GM21619 (cell line): Measurements from ENCODE around the gene AATF.

Source experiments
- ATAC-seq: cut with Tn5 transposase; IDR thresholded peaks from one replicate; pipeline ENCODE4 v1.9.1; 2021; ENCODE audit not compliant: unreplicated experiment

The AATF gene

GRCh38 chr17:36977568-36977967, 28.8 kb downstream of the AATF start:
- no peak for ATAC-seq

- ATAC-seq = no peak
These were observed 30.2 kb downstream of the AATF start for GRCh38 chr17:36978810-36979564.

GRCh38 chr17:36979565-36979941, 30.8 kb downstream of the AATF start:
- no peak for ATAC-seq

GRCh38 chr17:36980280-36980761, 31.6 kb downstream of the AATF start:
- ATAC-seq = no peak

- no peak for ATAC-seq
These were observed 34.9 kb downstream of the AATF start for GRCh38 chr17:36983618-36984017.

GRCh38 chr17:36989173-36989572, 40.4 kb downstream of the AATF start:
- ATAC-seq = no peak

- ATAC-seq = no peak
These were observed 43.9 kb downstream of the AATF start for GRCh38 chr17:36992701-36993100.

GRCh38 chr17:36993227-36993626, 44.5 kb downstream of the AATF start:
- ATAC-seq = no peak

GRCh38 chr17:36994438-36994837, 45.7 kb downstream of the AATF start:
- ATAC-seq = no peak

- ATAC-seq = no peak
These were observed 50.7 kb downstream of the AATF start for GRCh38 chr17:36999471-36999870.

GRCh38 chr17:37016780-37017179, 68.0 kb downstream of the AATF start:
- ATAC-seq = no peak

- no peak for ATAC-seq
These were observed 68.7 kb downstream of the AATF start for GRCh38 chr17:37017404-37017803.

- no peak for ATAC-seq
These were observed 70.5 kb downstream of the AATF start for GRCh38 chr17:37019117-37019740.

GRCh38 chr17:37019741-37020129, 71.0 kb downstream of the AATF start:
- ATAC-seq = no peak

GRCh38 chr17:37024181-37024637, 75.5 kb downstream of the AATF start:
- ATAC-seq = no peak

- no peak for ATAC-seq
These were observed 76.5 kb downstream of the AATF start for GRCh38 chr17:37025238-37025637.

- peak; percentile 45 for ATAC-seq
These were observed 77.2 kb downstream of the AATF start for GRCh38 chr17:37025847-37026530.

- ATAC-seq = no peak
These were observed 77.7 kb downstream of the AATF start for GRCh38 chr17:37026531-37026869.

GRCh38 chr17:37028040-37028439, 79.3 kb downstream of the AATF start:
- no peak for ATAC-seq

GRCh38 chr17:37031493-37032083, 82.8 kb downstream of the AATF start:
- no peak for ATAC-seq

- ATAC-seq = no peak
These were observed 88.9 kb downstream of the AATF start for GRCh38 chr17:37037590-37038155.
